ENCODE results near the gene RPS15. TPM values are rescaled to one million over a fixed set of nuclear protein-coding genes. Genes with fewer than 3 reads are reported as not detected.

Gene RPS15
- total and polyA plus RNA-seq, 9 of the 15 experiments (the other 6 are each of a cell fraction or from before 2014, with no cell fraction given): 605 to 2,791 (median 957) TPM

GRCh38 chr19:1445185-1445931 is 7.2 kb downstream of the RPS15 start (continued):
- no peak for TF ChIP-seq MGA (IDR thresholded peaks at IDR 0.05)
- no peak for TF ChIP-seq ZNF444 (CRISPR knock-in tag; IDR thresholded peaks at IDR 0.05)

Measured in K562 (cell line).